GM18526 (cell line): ENCODE measurements around the gene GRPEL2.
A peak's percentile ranks its signal among the peaks of the same experiment; 100 is the strongest.

ENCODE experiments used
- POLR2A ChIP-seq: IDR thresholded peaks from 3 replicates; pipeline ENCODE4 v1.6.1; 2011; ENCODE audit not compliant: insufficient read length; ENCODE audit errors: extremely low read depth

GRPEL2 gene

DNA sequence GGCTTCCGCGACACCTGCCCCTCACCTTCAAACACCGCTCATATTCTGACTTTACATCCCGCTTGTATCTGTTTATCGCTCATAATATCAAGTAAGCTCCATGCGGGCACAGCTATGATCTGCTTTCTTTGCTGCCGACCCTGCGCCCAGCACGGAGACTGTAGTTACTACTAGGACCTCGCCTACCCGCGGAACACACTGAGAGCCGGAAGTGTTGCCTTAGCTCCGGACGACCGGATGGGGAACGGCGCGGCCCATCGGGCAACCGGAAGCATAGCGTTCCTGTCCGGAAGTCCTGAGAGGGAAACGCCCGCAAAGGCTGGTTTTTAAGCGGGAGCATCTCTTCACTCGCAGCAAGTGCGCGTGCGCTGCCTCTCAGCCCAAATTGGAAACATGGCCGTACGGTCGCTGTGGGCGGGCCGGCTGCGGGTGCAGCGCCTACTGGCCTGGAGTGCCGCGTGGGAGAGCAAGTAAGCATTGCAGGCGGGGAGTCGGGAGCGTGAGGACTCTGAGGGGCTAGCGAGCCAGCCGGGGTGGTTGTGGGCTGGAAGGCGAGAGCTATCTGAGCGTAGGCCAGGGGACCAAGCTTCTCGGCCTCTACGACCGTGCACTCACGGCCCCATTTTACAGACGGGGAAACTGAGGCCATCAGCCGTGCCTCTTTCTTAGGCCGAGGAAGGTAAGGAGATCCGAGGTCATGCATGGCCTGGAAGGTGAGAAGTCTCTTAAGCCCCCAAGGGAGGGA is at the start of gene GRPEL2:
Gene GRPEL2, plus strand, starts transcription at position 353 of the 745 bp plus-strand sequence. Its CDS starts 41 bp downstream, at position 394.
- TF ChIP-seq POLR2A: peak; percentile 86

- no peak for TF ChIP-seq POLR2A
These were observed 47.8 kb upstream of the GRPEL2 start for GRCh38 chr5:149297340-149298025.

GRCh38 chr5:149298163-149298562 is 47.1 kb upstream of the GRPEL2 start:
- no peak for TF ChIP-seq POLR2A

DNA sequence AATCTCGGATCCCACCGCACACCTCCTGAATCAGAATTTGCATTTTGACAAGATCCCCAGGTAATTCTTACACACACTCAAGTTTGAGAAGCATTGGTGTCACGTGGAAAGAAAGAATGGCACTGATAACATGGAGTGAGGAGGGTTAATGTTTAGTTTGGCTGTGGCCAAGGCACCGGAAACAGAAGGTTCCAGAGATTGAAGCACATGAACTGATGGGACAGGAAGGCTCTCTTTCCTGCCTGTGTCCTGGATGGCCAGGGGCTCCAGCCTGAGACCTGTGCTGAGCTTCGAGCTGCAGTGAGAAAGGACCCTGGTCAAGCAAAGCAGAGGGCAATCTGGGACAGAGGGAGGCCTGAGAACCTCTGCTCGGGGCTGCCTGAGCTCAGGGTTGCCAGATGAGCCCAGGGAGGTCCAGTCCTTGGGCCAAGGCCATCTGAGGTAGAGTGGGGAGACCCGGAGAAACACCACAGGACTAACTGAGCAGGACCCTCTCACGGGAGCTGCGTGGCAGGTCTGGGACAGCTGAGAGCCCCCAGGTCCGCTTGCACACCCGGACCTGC is 46.4 kb upstream of the GRPEL2 start:
- no peak for TF ChIP-seq POLR2A

DNA sequence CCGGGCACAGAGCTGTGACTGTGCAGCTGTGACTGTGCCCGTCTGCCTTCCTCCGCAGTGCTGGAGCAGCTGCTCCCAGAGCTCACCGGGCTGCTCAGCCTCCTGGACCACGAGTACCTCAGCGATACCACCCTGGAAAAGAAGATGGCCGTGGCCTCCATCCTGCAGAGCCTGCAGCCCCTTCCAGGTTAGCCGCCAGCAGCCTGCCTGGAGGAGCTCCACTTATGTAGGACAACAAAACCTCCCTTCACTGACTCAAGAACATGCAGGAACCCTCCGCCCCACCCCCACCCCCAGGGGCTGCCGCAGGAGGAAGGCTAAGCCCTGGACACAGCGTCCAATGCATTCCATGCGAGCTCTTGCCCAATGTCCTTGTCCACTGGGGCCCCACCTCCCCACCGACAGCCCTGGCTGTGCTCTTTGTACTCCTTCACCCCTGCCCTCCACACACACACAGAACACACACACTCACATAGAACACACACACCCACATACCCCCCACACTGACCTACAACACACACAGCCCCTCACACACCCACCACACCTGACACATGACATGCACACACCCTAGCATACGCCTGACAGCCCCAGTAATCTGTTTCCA is 45.7 kb upstream of the GRPEL2 start:
- no peak for TF ChIP-seq POLR2A

GRCh38 chr5:149300441-149300840 is 44.9 kb upstream of the GRPEL2 start:
- no peak for TF ChIP-seq POLR2A

DNA sequence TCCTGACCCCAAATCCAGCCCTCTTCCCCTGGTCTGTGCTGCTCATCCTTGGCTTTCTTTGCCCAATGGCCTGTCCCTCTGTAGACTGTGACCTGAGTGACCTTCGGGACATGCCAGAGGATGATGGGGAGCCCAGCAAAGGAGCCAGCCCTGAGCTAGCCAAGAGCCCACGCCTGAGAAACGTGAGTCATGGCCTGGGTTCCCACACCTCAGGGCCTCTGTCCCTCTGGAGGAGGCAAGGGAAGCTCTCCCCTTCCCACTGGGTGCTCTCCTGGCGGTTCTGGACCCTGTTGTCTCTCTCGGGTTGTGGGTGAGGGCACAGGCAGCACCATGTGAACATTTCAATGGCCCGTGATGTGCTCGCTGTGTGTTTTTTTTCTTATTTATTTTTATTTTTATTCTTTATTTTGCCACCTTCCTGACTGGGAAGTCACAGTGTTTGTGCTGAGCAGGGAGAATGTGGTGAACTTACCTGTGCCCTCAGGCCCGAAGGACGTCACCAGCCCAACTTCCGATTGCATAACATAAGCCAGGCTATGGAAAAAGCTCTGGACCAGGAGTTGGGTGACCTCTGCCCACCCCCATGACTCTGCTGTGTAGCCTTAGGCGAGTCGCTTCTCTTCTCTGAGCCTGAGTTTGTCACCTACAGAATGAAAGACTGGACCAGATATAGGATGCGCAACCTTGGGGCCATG is 44.1 kb upstream of the GRPEL2 start:
- no peak for TF ChIP-seq POLR2A

DNA sequence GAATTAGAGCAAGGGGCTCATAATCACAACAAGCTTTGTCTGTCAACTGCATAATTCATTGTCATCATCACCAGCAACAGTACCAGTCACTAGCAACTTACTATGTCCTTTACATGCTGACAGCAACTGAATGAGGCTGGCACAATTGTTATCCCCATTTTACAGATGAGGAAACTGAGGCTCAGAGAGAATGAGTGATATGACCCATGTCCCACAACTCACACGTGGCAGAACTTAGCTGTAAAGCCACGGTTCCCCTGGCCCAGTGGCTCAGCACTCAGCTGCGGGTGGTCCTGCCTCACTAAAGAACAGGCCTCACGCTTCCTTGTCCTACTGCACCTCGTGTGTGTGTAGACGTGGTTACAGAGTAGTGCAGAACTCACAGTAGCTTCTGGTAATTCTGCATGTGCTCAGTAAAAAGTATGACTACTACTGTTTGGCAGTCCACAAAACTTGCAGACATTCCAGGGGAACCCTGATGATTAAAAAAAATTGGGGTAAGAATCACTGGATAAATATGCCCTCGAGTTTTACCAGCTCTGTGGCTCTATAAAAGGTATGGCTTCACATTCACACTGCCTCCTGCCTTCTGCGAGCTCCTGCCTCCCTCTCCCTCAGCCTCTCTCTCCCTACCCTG is 43.4 kb upstream of the GRPEL2 start:
- no peak for TF ChIP-seq POLR2A

DNA sequence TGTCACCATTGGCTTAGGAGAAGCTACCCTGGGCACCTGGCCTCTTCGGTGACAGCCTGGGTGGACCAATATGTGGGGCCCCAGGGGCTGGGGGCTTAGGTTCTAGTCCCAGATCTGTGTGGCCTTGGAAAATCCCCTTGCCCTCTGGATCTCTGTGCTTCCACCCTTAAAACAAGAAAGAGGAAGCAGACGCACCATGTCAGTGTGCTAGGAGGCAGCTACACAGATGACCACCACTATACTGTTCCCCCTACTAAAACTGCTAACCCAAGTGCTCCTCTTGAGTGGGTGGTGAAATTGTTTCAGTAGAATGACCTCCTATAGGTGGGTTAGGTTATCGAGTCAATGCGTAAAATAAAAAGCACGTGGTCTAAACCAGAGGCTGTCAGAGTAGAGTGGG is 42.7 kb upstream of the GRPEL2 start:
- no peak for TF ChIP-seq POLR2A

- no peak for TF ChIP-seq POLR2A
These were observed 42.1 kb upstream of the GRPEL2 start for GRCh38 chr5:149303210-149303609.

- TF ChIP-seq POLR2A: no peak
These were observed 40.9 kb upstream of the GRPEL2 start for GRCh38 chr5:149304195-149305078.

- no peak for TF ChIP-seq POLR2A
These were observed 35.9 kb upstream of the GRPEL2 start for GRCh38 chr5:149309354-149309753.

DNA sequence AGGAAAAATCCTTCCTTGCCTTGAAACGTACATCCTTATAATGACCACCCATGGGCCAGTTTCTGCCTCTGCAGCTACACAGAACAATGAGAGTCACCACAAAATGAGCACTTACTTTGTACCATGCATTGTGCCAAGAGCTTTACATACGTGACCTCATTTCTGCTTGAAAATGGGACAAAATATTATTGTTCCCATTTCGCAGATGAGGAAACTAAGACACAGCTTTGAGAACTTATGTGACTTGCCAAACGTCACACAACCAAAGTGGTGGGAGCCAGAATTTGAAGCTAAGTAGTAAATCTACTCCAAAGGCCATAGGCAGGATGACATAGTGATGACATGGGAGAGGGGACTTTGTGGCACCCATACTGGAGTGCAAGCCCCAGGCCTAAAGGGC is 34.8 kb upstream of the GRPEL2 start:
- TF ChIP-seq POLR2A: no peak

GRCh38 chr5:149310947-149311658 is 34.2 kb upstream of the GRPEL2 start:
- TF ChIP-seq POLR2A: no peak
